HG03045 (cell line): Measurements from ENCODE around the gene SLC35A2.
"Not testable (repeated sequence)": the region's sequence is repeated elsewhere in the genome, so short reads cannot be mapped to it uniquely, and the experiment has no call there.

Experiments used
- ATAC-seq: cut with Tn5 transposase; IDR thresholded peaks from one replicate; pipeline ENCODE4 v1.9.1; 2021; ENCODE audit warnings: mild to moderate bottlenecking, moderate library complexity; ENCODE audit not compliant: unreplicated experiment

SLC35A2 gene

GRCh38 chrX:48854121-48854804 lies 57.2 kb downstream of the SLC35A2 start:
- not testable (repeated sequence) for ATAC-seq

GRCh38 chrX:48853494-48853893 lies 58.0 kb downstream of the SLC35A2 start:
- not testable (repeated sequence) for ATAC-seq
